ENCODE measurements around the gene MAGED1. TPM values are rescaled to one million over a fixed set of nuclear protein-coding genes. Genes with fewer than 3 reads are reported as not detected.

The MAGED1 gene
- total and polyA plus RNA-seq, 2 of the 8 experiments (the other 6 are each of a cell fraction or from before 2014, with no cell fraction given), result 91.0 to 91.1 TPM

DNA sequence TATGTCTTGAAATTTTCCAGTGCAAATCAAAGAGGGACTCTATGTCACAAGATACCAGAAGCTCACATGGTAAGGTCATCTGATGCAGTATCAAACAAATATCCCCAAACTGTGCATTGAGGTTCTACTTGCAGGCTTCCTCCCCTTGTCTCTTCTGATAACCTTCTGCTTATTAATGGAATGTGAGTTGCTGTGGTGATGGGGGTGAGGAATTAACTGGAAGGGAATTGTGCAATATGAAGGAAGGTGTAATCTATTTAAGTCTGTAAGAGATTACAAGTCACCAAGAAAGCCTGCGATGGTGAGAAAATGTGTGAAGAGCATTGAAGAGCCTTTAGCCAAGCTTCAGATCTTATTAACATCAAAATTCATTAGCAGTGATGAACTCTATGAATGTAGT, 15.4 kb upstream of the MAGED1 start:
- H3K36me3 ChIP-seq (ENCODE audit: control insufficient read depth in 2 of 4, insufficient read depth in 4 of 4, low read length in 3 of 4), result no peaks in the 10 kb centered on the region
- no peaks in the 10 kb centered on the region for H4K20me1 ChIP-seq (replicated peaks in 1 of 2; ENCODE audit: control insufficient read depth in 1 of 2, insufficient read depth in 2 of 2, low read length in 2 of 2)
- H4K8ac ChIP-seq (ENCODE audit: extremely low read depth, insufficient read depth, low read length), result no peak overlapping the region
- no peak overlapping the region for H3K23ac ChIP-seq (ENCODE audit: insufficient read length)
- DNase-seq (ENCODE audit: low read depth in 1 of 2, low spot score in 2 of 2), result no peak
- H2AFZ ChIP-seq (ENCODE audit: low read length), result no peak overlapping the region
- H3K9me3 ChIP-seq (ENCODE audit: insufficient read depth in 2 of 2, low read depth in 1 of 2, low read length in 1 of 2), result no peaks in the 10 kb centered on the region
- H3K9ac ChIP-seq (replicated peaks in 1 of 4; ENCODE audit: extremely low read depth in 1 of 4, low read depth in 3 of 4, low read length in 3 of 4), result no peak overlapping the region
- H2BK12ac ChIP-seq (ENCODE audit: low read depth, low read length), result no peak overlapping the region
- POLR2A ChIA-PET (ENCODE audit: partially characterized antibody), result no interaction called here
- CTCF ChIA-PET (ENCODE audit: partially characterized antibody), result no interaction called here
- H3K27ac ChIP-seq (ENCODE audit: low read depth, low read length), result no peak overlapping the region
- no peaks in the 10 kb centered on the region for H3K23me2 ChIP-seq (ENCODE audit: low read depth, low read length)
- no peak overlapping the region for H2BK15ac ChIP-seq (ENCODE audit: low read length)
- H2BK20ac ChIP-seq (ENCODE audit: low read length), result no peak overlapping the region
- no peak overlapping the region for H4K5ac ChIP-seq (ENCODE audit: insufficient read length, low read depth, low read length)
- no peak overlapping the region for H3K4ac ChIP-seq (replicated peaks; ENCODE audit: insufficient read length, low read depth, low read length)
- no peak overlapping the region for H2BK5ac ChIP-seq (ENCODE audit: low read depth, low read length)
- H2AK5ac ChIP-seq (ENCODE audit: low read depth, low read length), result no peak overlapping the region
- FAIRE-seq, result no peak
- peaks cover 0 to 21% of the 10 kb centered on the region in 2 experiments; a peak in 2 of 4 replicates for H3K79me2 ChIP-seq (ENCODE audit: control insufficient read depth in 1 of 2, insufficient read depth in 2 of 2, low read length in 2 of 2)
- H3K56ac ChIP-seq (replicated peaks; ENCODE audit: insufficient read length, low read depth, low read length), result no peak overlapping the region
- no peak overlapping the region for H3K18ac ChIP-seq (ENCODE audit: extremely low read depth, low read length)
- H4K91ac ChIP-seq (replicated peaks; ENCODE audit: insufficient read length, low read length), result no peak overlapping the region
- H3K79me1 ChIP-seq (ENCODE audit: low read depth, low read length), result no peaks in the 10 kb centered on the region
- H3K4me1 ChIP-seq (replicated peaks in 1 of 4; ENCODE audit: control insufficient read depth in 3 of 4, insufficient read depth in 4 of 4, low read length in 3 of 4), result no peaks in the 10 kb centered on the region
- H3K4me2 ChIP-seq (ENCODE audit: insufficient read depth in 1 of 2, low read depth in 2 of 2, low read length in 2 of 2), result no peak overlapping the region
- H3K4me3 ChIP-seq (ENCODE audit: extremely low read depth in 1 of 4, insufficient read depth in 2 of 4, low read depth in 3 of 4, low read length in 4 of 4), result no peak overlapping the region
- no peak overlapping the region for H2BK120ac ChIP-seq (replicated peaks; ENCODE audit: low read depth, low read length)
- no peak overlapping the region for H3K14ac ChIP-seq (ENCODE audit: insufficient read length)
- no peaks in the 10 kb centered on the region for H3K27me3 ChIP-seq (replicated peaks in 1 of 4; ENCODE audit: control insufficient read depth in 3 of 4, extremely low read depth in 1 of 4, insufficient read depth in 3 of 4, low read length in 3 of 4)
- 80% methylated on average over 1 of the region's 1 CpG; no CpG with 5 or more reads in 1 of the 2 experiments for WGBS, 2 experiments (ENCODE audit: extremely low coverage in 1 of 2, insufficient coverage in 1 of 2, insufficient read length in 1 of 2, insufficient replicate concordance in 2 of 2, low coverage in 1 of 2, low lambda C conversion rate in 2 of 2, missing lambda C conversion rate in 1 of 2)
- TF ChIP-seq NANOG (IDR thresholded peaks at IDR 0.05; ENCODE audit: insufficient read depth, low read depth, low read length, poor library complexity, severe bottlenecking), result no peak
- no peak for TF ChIP-seq JUN (IDR thresholded peaks at IDR 0.05; ENCODE audit: low read depth, low read length)
- no peak for TF ChIP-seq BCL11A (IDR thresholded peaks at IDR 0.05; ENCODE audit: low read depth in 2 of 2, low read length in 2 of 2)
- TF ChIP-seq SIX5 (IDR thresholded peaks at IDR 0.05; ENCODE audit: low read depth, low read length), result no peak
- TF ChIP-seq CTBP2 (IDR thresholded peaks at IDR 0.05; ENCODE audit: borderline replicate concordance, insufficient read depth, insufficient read length, low read length), result no peak
- no peak for TF ChIP-seq POLR2AphosphoS5 (IDR thresholded peaks at IDR 0.05; ENCODE audit: low read depth, low read length)
- TF ChIP-seq GABPA (IDR thresholded peaks at IDR 0.05; ENCODE audit: borderline replicate concordance, insufficient read depth, low read length), result no peak
- no peak for TF ChIP-seq CREB1 (IDR thresholded peaks at IDR 0.05)
- TF ChIP-seq EP300 (IDR thresholded peaks at IDR 0.05; ENCODE audit: borderline replicate concordance in 1 of 2, low read depth in 2 of 2, low read length in 2 of 2), result no peak
- TF ChIP-seq, protein P1, sequence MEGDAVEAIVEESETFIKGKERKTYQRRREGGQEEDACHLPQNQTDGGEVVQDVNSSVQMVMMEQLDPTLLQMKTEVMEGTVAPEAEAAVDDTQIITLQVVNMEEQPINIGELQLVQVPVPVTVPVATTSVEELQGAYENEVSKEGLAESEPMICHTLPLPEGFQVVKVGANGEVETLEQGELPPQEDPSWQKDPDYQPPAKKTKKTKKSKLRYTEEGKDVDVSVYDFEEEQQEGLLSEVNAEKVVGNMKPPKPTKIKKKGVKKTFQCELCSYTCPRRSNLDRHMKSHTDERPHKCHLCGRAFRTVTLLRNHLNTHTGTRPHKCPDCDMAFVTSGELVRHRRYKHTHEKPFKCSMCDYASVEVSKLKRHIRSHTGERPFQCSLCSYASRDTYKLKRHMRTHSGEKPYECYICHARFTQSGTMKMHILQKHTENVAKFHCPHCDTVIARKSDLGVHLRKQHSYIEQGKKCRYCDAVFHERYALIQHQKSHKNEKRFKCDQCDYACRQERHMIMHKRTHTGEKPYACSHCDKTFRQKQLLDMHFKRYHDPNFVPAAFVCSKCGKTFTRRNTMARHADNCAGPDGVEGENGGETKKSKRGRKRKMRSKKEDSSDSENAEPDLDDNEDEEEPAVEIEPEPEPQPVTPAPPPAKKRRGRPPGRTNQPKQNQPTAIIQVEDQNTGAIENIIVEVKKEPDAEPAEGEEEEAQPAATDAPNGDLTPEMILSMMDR (IDR thresholded peaks at IDR 0.05; ENCODE audit: control extremely low read depth in 1 of 3, insufficient read depth in 1 of 3, low read depth in 1 of 3, low read length in 3 of 3), result no peak
- no peak for TF ChIP-seq CEBPB (IDR thresholded peaks at IDR 0.05; ENCODE audit: low read depth, low read length)

Data from H1 (cell line).